PC-3 (cell line): ENCODE measurements around the gene PTPN20. TPM values are rescaled to one million over a fixed set of nuclear protein-coding genes. Genes with fewer than 3 reads are reported as not detected.

Experiments used
- ATAC-seq: fragments of 200-7000 bp; cut with Tn5 transposase; 2 replicates; pipeline ENCODE4 v1.9.1; 2020; ENCODE audit warnings: mild to moderate bottlenecking, moderate library complexity
- BruUV-seq: library from RNA; stranded (reverse); fragments of 400-500 nt; replicated peaks from 2 replicates; lab custom pipeline; 2021; lab: Mats Ljungman, UMichigan
- CTCF ChIA-PET: fragments of 300-600 bp; sonication (Branson Sonifier 250); formaldehyde crosslinking; loops from one replicate; lab custom pipeline; 2022; ENCODE audit warnings: antibody characterized with exemption; lab: Charles Lee
- POLR2A ChIA-PET: fragments of 300-600 bp; sonication (Branson Sonifier 250); formaldehyde crosslinking; loops from one replicate; lab custom pipeline; 2022; ENCODE audit warnings: antibody characterized with exemption; ENCODE audit not compliant: unreplicated experiment; lab: Charles Lee
- DNase-seq: peaks from one replicate; pipeline ENCODE4 v3.0.0-alpha.2; 2015
- H2AFZ ChIP-seq: fragments of 300-600 bp; sonication (generic); 2 replicates; pipeline ENCODE4 v1.6.0; 2016; ENCODE audit warnings: antibody characterized with exemption, low read length
- H3F3A ChIP-seq: fragments of 300-600 bp; sonication (generic); one replicate; pipeline ENCODE4 v1.6.0; 2017; ENCODE audit warnings: antibody characterized with exemption, low read length, control low read depth, mild to moderate bottlenecking; ENCODE audit not compliant: unreplicated experiment
- H3K27ac ChIP-seq: fragments of 300-600 bp; sonication (generic); 2 replicates; pipeline ENCODE4 v1.5.1; 2016; ENCODE audit warnings: mild to moderate bottlenecking, low read length
- H3K27me3 ChIP-seq: fragments of 300-600 bp; sonication (generic); 2 replicates; pipeline ENCODE4 v1.6.1; 2016; ENCODE audit warnings: low read length, mixed read lengths
- H3K36me3 ChIP-seq: fragments of 300-600 bp; sonication (generic); 2 replicates; pipeline ENCODE4 v1.6.1; 2016; ENCODE audit warnings: low read depth, mixed run types, low read length, mixed read lengths
- H3K4me1 ChIP-seq: fragments of 300-600 bp; sonication (generic); 2 replicates; pipeline ENCODE4 v1.5.1; 2016; ENCODE audit warnings: low read length; ENCODE audit not compliant: insufficient read depth
- H3K4me2 ChIP-seq: fragments of 300-600 bp; sonication (generic); 2 replicates; pipeline ENCODE4 v1.6.0; 2016; ENCODE audit warnings: low read length
- H3K4me3 ChIP-seq: fragments of 300-600 bp; sonication (generic); 2 replicates; pipeline ENCODE4 v1.5.1; 2016; ENCODE audit warnings: mild to moderate bottlenecking, low read length, mixed read lengths
- H3K79me2 ChIP-seq: fragments of 300-600 bp; sonication (generic); 2 replicates; pipeline ENCODE4 v1.6.1; 2017; ENCODE audit warnings: low read length, mixed read lengths
- H3K9ac ChIP-seq: fragments of 300-600 bp; sonication (generic); 2 replicates; pipeline ENCODE4 v1.6.0; 2016; ENCODE audit warnings: mild to moderate bottlenecking, low read length
- H3K9me2 ChIP-seq: fragments of 300-600 bp; sonication (generic); replicated peaks from 2 replicates; pipeline ENCODE4 v1.6.1; 2016; ENCODE audit warnings: mixed run types, low read length, mixed read lengths
- H3K9me3 ChIP-seq: fragments of 300-600 bp; sonication (generic); 2 replicates; pipeline ENCODE4 v1.6.1; 2016; ENCODE audit warnings: low read length, mixed read lengths
- H4K20me1 ChIP-seq: fragments of 300-600 bp; sonication (generic); 2 replicates; pipeline ENCODE4 v1.6.1; 2016; ENCODE audit warnings: low read length, mixed read lengths
- CTCF ChIP-seq: fragments of 300-600 bp; sonication (generic); conservative IDR thresholded peaks from 2 replicates; pipeline ENCODE4 v1.5.1; 2017; ENCODE audit warnings: antibody characterized with exemption, low read depth, mild to moderate bottlenecking, low read length
- EZH2 ChIP-seq: fragments of 300-600 bp; sonication (generic); IDR thresholded peaks from one replicate; pipeline ENCODE4 v1.6.1; 2017; ENCODE audit warnings: antibody characterized with exemption, mild to moderate bottlenecking, low read length; ENCODE audit not compliant: unreplicated experiment
- EZH2phosphoT487 ChIP-seq: fragments of 300-600 bp; sonication (generic); IDR thresholded peaks from 2 replicates; pipeline ENCODE4 v1.6.1; 2018; ENCODE audit warnings: mild to moderate bottlenecking, antibody characterized with exemption, low read length, borderline replicate concordance
- intact Hi-C: fragments of 100-400 bp; cut with micrococcal nuclease; formaldehyde crosslinking; loops from 2 replicates; pipeline ENCODE4 v1.9.0; 2023
- total RNA-seq: library from RNA; depleted of rRNA; stranded (reverse); fragments of >200 nt; gene quantifications from 2 replicates; pipeline ENCODE4 v1.2.3, GENCODE V29; 2014

The PTPN20 gene
- total RNA-seq, 1 experiment from 2014 or later = 3.6 TPM

- no peaks in the 10 kb centered on the region for H3K79me2 ChIP-seq
- ChIA-PET CTCF (no interaction called here), POLR2A (no interaction called here)
- no peaks in the 10 kb centered on the region for H3K27me3 ChIP-seq
- no peaks in the 10 kb centered on the region for H3F3A ChIP-seq
- TF ChIP-seq EZH2 (no peak), EZH2phosphoT487 (no peak), CTCF (no peak)
- no peak overlapping the region for H3K9ac ChIP-seq
- no peak for ATAC-seq
- no peak overlapping the region for H3K4me2 ChIP-seq
- H2AFZ ChIP-seq = no peak overlapping the region
- no peaks in the 10 kb centered on the region for H3K36me3 ChIP-seq
- H3K9me3 ChIP-seq = no peaks in the 10 kb centered on the region
- no peak for DNase-seq
- no peaks in the 10 kb centered on the region for H3K4me1 ChIP-seq
- no peaks in the 10 kb centered on the region for H4K20me1 ChIP-seq
- no TSS peak for BruUV-seq
- H3K9me2 ChIP-seq = no peaks in the 10 kb centered on the region
- no peak overlapping the region for H3K27ac ChIP-seq
- H3K4me3 ChIP-seq = no peak overlapping the region
- intact Hi-C loops = no loop called here
Measured at GRCh38 chr10:47019155-47020145, 108.2 kb downstream of the PTPN20 start.

DNA sequence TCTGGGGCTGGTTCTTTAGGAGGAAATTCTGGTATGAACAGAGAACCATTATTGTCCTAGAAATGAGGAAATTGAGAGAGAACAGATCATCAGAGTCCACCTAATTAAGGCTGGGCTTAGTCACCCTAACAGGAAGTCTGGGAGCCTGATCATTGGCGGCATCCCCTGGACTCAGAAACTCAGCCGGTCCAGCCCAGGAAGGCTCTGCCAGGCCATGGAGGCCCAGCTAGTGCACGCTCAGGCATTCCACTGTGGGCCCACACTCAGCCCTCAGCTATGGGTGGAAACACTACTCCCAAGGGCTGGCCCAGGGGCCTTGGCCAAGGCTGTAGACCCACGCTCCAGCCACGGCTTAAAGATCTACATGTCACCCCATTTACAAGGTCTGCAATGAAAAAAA, 109.2 kb downstream of the PTPN20 start:
- no peak overlapping the region for H2AFZ ChIP-seq
- no peak overlapping the region for H3K4me3 ChIP-seq
- no peaks in the 10 kb centered on the region for H3K9me3 ChIP-seq
- CTCF ChIA-PET = no interaction called here
- H3K79me2 ChIP-seq = no peaks in the 10 kb centered on the region
- DNase-seq (no peak), ATAC-seq (no peak)
- TF ChIP-seq EZH2 (no peak), CTCF (no peak), EZH2phosphoT487 (no peak)
- no peaks in the 10 kb centered on the region for H3F3A ChIP-seq
- H3K4me1 ChIP-seq = no peaks in the 10 kb centered on the region
- H3K27ac ChIP-seq = no peak overlapping the region
- H3K27me3 ChIP-seq = no peaks in the 10 kb centered on the region
- H3K4me2 ChIP-seq = no peak overlapping the region
- no peak overlapping the region for H3K9ac ChIP-seq
- POLR2A ChIA-PET = no interaction called here
- intact Hi-C loops = no loop called here
- no peaks in the 10 kb centered on the region for H3K36me3 ChIP-seq
- no TSS peak for BruUV-seq
- H3K9me2 ChIP-seq = no peaks in the 10 kb centered on the region
- H4K20me1 ChIP-seq = no peaks in the 10 kb centered on the region

DNA sequence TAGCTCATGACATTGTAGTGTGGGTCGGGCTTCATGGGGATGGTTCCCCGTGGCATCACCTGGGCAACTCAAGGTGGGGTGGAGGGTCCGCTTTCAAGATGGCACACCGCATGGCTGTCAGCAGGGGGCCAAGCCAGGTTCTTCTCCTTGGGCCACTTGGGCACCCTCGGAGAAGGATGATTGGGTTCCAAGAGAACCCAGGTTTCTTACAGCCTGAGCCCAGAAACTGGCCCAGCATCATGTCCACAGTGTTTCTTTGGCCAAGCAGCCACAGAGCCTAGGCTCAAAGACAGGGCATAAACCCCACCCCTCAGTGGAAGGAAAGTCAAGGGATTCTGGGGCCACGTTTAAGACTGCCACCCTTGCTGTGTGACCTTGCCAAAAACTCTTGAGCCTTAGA, 110.6 kb downstream of the PTPN20 start:
- Histone ChIP-seq H3K4me3 (no peak overlapping the region), H3K4me2 (no peak overlapping the region), H3K9me3 (no peaks in the 10 kb centered on the region), H3K27me3 (no peaks in the 10 kb centered on the region), H3K4me1 (no peaks in the 10 kb centered on the region), H3K9ac (no peak overlapping the region), H3F3A (no peaks in the 10 kb centered on the region), H3K27ac (no peak overlapping the region), H2AFZ (no peak overlapping the region), H4K20me1 (no peaks in the 10 kb centered on the region), H3K9me2 (no peaks in the 10 kb centered on the region), H3K79me2 (no peaks in the 10 kb centered on the region), H3K36me3 (no peaks in the 10 kb centered on the region)
- no peak for TF ChIP-seq CTCF
- no peak for TF ChIP-seq EZH2
- TF ChIP-seq EZH2phosphoT487 = no peak
- no TSS peak for BruUV-seq
- intact Hi-C loops = no loop called here
- CTCF ChIA-PET = no interaction called here
- POLR2A ChIA-PET = no interaction called here
- ATAC-seq (no peak), DNase-seq (no peak)
